Neural cell (in vitro differentiated cells): ENCODE data around the gene PTPRD.

Experiments used
- CTCF ChIP-seq: fragments of 450-650 bp; IDR thresholded peaks from 2 replicates; pipeline ENCODE4 v1.5.1; 2014; ENCODE audit warnings: antibody characterized with exemption, mild to moderate bottlenecking, moderate library complexity; ENCODE audit not compliant: poor library complexity, severe bottlenecking
- POLR2AphosphoS5 ChIP-seq: IDR thresholded peaks from 2 replicates; pipeline ENCODE4 v1.6.1; 2012
- RAD21 ChIP-seq: fragments of 450-650 bp; conservative IDR thresholded peaks from 2 replicates; pipeline ENCODE4 v1.6.1; 2014; ENCODE audit warnings: antibody characterized with exemption, mild to moderate bottlenecking, moderate library complexity

GRCh38 chr9:9215050-9215449, 1397.8 kb downstream of the PTPRD start:
- TF ChIP-seq CTCF (no peak), RAD21 (no peak), POLR2AphosphoS5 (no peak)
